Measurements from ENCODE around the gene FRMPD2.

The FRMPD2 gene

DNA sequence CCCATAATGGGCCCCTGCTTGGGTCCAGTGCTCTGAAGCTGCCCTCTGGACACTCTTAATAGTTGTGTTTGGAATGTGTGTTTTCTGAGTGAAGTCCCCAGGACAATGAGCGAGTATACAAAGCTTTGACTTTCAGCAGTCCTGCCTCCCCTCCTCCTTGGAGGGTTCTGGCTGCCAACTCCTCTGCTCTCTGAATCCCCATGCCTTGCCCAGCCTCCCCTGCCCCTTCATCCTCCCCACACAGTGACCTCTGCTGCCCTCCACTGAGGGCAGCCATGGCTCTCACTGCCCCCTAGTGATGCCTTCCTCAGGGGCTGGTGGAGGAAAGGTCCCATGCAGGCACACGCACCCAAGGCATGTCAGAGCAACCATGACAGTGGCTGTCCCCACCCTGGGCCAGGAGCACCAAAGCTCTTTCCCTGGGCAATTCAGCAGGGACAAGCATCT, 40.9 kb downstream of the FRMPD2 start:
- ChIA-PET CTCF (interaction anchor here (1.1 kb wide), 1 partner anchor 12 kb away, joined by 3 read pairs; no protein-coding TSS in a partner anchor), POLR2A (ENCODE audit: low non-redundant PET) (no interaction called here)
- H3K27ac ChIP-seq, result no peak overlapping the region
- TF ChIP-seq, protein P1, sequence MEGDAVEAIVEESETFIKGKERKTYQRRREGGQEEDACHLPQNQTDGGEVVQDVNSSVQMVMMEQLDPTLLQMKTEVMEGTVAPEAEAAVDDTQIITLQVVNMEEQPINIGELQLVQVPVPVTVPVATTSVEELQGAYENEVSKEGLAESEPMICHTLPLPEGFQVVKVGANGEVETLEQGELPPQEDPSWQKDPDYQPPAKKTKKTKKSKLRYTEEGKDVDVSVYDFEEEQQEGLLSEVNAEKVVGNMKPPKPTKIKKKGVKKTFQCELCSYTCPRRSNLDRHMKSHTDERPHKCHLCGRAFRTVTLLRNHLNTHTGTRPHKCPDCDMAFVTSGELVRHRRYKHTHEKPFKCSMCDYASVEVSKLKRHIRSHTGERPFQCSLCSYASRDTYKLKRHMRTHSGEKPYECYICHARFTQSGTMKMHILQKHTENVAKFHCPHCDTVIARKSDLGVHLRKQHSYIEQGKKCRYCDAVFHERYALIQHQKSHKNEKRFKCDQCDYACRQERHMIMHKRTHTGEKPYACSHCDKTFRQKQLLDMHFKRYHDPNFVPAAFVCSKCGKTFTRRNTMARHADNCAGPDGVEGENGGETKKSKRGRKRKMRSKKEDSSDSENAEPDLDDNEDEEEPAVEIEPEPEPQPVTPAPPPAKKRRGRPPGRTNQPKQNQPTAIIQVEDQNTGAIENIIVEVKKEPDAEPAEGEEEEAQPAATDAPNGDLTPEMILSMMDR (conservative IDR thresholded peaks at IDR 0.05; ENCODE audit: low read depth), result no peak
- no peak for DNase-seq (ENCODE audit: low spot score)

DNA sequence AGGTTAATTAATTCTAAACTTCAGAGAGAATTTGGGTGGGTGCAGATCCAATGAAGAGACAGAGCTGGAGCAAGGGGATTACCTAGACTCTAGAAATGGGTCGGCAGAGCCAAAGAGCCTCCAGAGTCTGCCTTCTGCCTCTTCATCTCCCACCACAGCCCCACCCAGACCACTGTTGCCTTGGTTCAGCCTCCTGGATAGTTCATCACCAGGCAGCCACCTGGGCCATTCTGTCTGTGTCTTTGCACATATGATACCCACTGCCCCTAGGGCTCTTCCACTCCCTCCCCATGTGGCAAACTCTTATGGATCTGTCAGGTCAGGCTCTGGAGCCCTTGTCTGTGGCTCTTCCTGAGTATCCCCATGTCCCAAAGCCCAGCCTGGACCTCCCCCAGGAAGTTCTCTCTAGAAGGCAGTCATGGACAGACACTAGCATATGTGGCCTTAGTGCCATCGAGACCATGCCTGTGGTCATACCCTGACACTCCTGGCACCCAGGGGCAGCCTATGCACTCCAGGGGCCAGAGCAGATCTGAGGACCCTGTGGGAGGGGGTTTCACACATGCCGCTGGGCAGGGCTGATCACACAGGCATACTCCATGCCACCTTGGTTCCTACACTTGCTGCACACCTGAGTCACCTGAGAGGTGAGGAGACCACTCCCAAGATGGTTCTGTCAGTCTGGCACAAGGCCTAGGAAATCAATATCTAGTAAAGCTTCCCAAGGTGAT, 41.6 kb downstream of the FRMPD2 start:
- CTCF ChIA-PET, result interaction anchor here (1.1 kb wide), 1 partner anchor 13 kb away, joined by 3 read pairs; no protein-coding TSS in a partner anchor

DNA sequence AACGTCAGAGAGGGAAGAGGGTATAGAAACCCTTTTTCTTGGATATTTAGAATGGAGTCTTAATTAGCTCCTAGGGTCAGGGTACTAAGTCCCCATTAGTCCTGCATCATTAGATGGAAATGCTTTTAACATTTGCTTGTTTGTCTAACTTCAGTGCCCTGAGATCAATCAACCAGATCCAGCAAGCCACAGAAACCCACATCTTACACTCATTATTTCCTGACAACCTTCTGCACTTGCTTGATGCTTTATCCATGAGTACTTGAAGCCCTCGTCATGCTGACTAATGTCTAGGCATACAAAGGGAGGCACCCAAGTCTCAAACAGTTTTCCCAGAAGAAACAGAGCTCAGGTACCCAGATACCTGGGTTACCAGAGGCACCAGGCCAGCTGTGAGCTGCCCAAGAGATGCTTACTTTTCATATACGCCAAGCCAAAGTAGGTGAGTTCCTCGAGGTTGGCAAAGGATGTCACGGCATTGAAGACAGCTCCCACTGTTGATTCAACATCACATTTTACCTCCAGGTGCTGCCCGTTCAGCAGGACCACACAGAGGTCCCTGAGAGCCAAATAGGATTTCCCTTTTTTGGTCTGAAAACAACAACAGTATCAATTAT, 42.7 kb downstream of the FRMPD2 start:
- POLR2A ChIA-PET (ENCODE audit: low non-redundant PET), result no interaction called here

More for the DNA sequence above, 41.6 kb downstream of the FRMPD2 start:
- no peak for DNase-seq (ENCODE audit: low spot score)
- H3K27ac ChIP-seq, result no peak overlapping the region
- TF ChIP-seq, protein P1 (conservative IDR thresholded peaks at IDR 0.05; ENCODE audit: low read depth), result no peak
- POLR2A ChIA-PET (ENCODE audit: low non-redundant PET), result no interaction called here

DNA sequence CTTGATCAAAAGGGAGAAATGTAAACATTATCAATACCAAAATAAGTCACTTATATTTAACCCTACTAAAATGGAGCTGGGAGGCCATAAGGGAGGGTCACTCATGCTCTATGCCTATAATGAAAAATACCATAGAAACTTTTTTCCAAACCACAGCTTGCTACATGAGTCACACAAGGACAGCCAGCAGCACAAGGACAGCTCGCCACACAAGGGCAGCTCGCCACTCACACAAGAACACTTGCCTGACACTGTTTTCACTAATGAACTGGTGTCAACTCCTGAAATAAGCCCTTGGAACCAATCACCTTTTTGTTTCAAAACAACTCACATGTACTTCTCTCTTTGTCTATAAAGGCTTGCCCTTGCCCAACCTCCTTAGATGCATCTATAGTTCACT, 43.3 kb downstream of the FRMPD2 start:
- TF ChIP-seq, protein P1 (conservative IDR thresholded peaks at IDR 0.05; ENCODE audit: low read depth), result no peak
- no peak for DNase-seq (ENCODE audit: low spot score)
- ChIA-PET POLR2A (ENCODE audit: low non-redundant PET) (no interaction called here), CTCF (no interaction called here)
- H3K27ac ChIP-seq, result no peak overlapping the region

More for the DNA sequence above, 42.7 kb downstream of the FRMPD2 start:
- CTCF ChIA-PET, result no interaction called here
- TF ChIP-seq, protein P1 (conservative IDR thresholded peaks at IDR 0.05; ENCODE audit: low read depth), result no peak
- no peak overlapping the region for H3K27ac ChIP-seq
- no peak for DNase-seq (ENCODE audit: low spot score)

DNA sequence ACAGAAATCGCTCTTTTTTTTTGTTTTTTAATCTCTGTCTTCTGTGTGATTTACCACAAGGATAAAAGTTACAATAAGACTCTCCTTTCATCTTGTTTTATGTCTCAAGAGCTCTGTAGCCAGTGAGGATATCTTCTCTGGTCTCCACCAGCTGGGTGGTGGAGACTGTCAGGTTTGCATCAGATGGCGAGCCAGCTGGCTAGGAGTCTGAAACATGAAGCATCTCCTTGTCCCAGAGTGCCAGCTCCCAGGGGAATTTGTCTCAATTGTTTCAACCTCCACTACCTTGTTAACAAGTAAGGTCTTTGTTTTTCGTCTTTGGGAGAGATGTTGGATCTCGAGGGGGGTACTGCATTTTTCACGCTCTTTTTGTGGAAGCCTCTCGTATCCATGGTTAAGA, 47.3 kb downstream of the FRMPD2 start:
- ChIA-PET CTCF (no interaction called here), POLR2A (ENCODE audit: low non-redundant PET) (no interaction called here)
- TF ChIP-seq, protein P1 (conservative IDR thresholded peaks at IDR 0.05; ENCODE audit: low read depth), result no peak
- DNase-seq (ENCODE audit: low spot score), result no peak
- H3K27ac ChIP-seq, result no peak overlapping the region

DNA sequence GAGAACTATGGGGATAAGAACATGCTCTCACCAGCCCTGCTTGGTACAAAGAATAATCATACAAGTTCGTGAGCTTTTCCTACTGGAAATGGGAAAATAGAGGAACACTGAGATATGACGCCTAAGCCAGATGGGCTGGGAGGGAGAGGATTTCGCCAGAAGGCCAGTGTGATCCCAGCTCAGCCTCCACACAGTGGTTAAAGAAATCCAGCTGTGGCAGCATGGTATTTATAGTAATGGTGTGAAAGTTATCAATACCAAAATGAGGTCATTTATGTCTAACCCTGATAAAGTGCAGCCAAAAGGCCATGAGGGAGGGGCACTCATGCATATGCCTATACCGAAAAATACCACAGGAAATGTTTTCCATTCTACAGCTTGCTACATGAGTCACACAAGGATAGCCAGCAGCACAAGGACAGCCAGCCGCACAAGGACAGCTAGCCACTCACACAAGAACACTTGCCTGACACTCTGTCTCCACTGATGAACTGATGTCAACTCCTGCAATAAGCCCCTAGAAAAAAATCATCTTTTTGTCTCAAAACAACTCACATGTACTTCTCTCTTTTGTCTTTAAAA, 49.4 kb downstream of the FRMPD2 start:
- ChIA-PET POLR2A (ENCODE audit: low non-redundant PET) (no interaction called here), CTCF (interaction anchor here (0.6 to 1.3 kb wide), 2 partner anchors 10 to 33 kb away, joined by 3 to 4 read pairs; no protein-coding TSS in a partner anchor)
- TF ChIP-seq, protein P1 (conservative IDR thresholded peaks at IDR 0.05; ENCODE audit: low read depth), result no peak
- no peak overlapping the region for H3K27ac ChIP-seq
- DNase-seq (ENCODE audit: low spot score), result no peak

All from RWPE1 (cell line).